GM19043 (cell line): ENCODE results near the gene ARL13B.
"Not testable (repeated sequence)": the region's sequence is repeated elsewhere in the genome, so short reads cannot be mapped to it uniquely, and the experiment has no call there.

Experiments used
- ATAC-seq: cut with Tn5 transposase; IDR thresholded peaks from one replicate; pipeline ENCODE4 v1.9.1; 2021; ENCODE audit warnings: low read depth; ENCODE audit not compliant: unreplicated experiment

The ARL13B gene

DNA sequence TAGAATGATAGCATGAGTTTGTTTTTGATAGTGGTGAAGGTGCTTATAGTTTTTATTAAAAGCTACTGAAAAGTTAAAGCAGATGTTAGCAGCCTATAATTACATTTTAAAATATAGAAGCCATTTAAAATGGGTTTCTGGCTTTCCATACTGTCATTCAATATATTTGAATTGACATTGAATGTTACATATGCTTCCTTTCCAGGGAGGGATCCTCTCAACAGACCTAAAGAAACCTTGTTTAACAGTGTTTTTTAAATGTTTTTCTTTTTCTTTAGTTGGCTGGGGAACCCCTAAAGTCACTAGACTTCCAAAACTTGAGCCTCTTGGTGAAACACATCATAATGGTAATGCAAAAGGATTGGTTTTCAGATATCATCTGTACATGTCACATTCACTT, 70.6 kb downstream of the ARL13B start:
- no peak for ATAC-seq

DNA sequence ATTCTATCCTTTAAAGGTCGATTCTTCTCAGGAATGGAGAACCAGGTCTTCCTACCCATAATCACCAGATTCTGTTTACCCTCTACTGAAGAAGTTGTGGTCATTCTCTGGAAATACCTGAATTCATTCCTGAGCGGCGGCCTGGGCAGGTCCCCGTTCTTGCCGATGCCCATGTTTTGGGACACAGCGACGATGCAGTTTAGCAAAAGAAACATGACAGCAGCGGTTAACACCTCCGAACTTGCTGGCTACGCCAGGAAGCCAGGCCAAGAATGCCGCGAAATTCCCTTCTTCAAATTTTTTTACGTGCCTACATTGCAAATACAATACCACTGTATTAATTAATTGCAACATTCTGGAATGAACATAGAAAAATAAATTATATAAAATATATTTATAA, 81.3 kb downstream of the ARL13B start:
- no peak for ATAC-seq

DNA sequence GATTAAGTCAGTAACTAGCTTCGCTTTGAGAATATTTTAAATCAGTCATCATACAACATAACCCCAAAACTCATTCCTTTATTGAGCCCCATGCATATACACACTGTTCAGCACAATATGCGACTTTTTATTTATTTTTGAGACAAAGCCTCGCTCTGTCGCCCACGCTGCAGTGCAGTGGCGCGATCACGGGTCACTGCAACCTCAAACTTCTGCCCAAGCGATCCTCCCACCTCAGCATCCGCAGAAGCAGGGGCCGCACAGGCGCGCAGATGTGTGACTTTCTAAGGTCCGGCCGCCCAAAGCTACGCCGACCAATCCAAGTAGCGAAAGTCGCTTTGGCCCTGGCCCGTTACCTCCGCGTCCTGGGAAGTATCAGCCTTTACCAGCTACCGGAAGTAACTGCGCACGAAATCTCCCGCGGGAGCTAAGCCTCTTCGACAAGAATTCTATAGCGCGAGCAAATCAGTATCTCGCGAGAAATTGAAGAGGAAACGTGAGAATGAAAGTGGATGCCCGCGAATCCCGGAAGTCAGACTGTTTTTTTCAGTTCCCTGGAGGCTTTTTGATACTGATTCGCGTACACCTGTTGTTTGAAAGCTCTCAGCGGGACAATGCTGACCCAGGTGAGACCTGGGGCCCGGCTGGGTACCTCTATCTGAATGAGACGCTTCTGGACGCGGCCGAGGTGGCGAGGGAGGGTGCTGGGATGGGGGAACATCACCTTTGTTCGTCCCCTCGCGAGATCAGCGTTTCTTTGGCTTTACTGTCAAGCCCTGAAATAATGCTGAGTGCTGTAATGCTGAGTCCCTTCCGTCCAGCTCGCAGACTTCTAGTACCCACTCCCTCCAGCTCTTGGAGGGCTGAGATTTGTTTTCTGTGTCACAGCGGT, 82.8 kb downstream of the ARL13B start, which contains the start of the genes DHFR2 and NSUN3:
Gene DHFR2 (minus strand): TSS at position 404 of the 892 bp plus-strand sequence. CDS start 1,405 bp downstream, outside the sequence.
Gene NSUN3 (plus strand): TSS at position 549 of the 892 bp plus-strand sequence. CDS start 66 bp downstream, at position 615.
- peak; percentile 88 for ATAC-seq

DNA sequence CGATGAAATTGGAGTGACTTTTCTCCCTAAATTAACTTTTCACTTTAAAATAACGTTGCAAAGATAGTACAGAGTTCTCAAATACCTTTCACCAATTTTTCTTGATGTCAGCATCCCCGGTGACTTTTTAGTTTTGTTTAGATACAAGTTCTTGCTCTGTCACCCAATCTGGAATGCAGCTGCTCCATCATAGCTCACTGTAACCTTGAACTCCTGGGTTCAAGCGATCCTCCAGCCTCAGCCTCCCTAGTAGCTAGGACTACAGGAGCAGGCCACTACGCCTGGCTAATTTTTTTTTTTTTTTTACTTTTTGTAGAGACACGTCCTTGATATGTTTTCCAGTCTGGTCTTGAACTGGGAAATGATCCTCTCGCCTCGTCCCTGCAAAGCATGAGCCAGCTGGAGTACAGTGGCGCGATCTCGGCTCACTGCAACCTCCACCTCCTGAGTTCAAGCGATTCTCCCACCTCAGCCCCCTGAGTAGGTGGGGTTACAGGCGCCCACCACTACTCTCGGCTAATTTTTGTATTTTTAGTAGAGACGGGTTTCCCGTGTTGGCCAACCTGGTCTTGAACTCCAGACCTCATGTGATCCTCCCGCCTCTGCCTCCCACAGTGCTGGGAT, 83.7 kb downstream of the ARL13B start:
- ATAC-seq: no peak

DNA sequence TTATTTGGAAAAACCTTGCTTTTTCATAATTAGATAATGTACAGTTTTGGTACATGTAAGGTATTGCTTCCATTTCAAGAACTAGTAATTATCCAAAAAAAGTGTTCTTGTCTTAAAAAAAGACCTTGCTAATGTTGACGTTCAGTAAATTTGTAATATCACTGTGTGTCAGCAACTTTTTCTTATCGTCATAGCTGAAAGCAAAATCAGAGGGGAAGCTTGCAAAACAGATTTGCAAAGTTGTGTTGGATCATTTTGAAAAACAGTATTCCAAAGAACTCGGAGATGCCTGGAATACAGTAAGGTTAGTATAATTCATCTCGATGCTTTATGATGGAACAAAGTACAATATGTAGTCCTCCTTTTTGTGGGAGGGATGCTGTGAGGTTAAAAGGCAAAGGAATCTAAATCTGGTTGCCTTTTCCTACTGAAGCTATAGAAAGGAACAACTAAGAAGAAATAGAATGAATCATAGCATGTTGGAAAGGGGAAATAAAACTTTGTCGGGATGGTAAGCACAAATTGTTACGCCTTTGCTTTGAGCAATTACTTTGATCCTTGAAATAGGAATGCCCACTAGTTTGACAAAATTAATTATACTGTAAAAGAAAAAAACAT, 84.4 kb downstream of the ARL13B start:
- ATAC-seq: no peak

DNA sequence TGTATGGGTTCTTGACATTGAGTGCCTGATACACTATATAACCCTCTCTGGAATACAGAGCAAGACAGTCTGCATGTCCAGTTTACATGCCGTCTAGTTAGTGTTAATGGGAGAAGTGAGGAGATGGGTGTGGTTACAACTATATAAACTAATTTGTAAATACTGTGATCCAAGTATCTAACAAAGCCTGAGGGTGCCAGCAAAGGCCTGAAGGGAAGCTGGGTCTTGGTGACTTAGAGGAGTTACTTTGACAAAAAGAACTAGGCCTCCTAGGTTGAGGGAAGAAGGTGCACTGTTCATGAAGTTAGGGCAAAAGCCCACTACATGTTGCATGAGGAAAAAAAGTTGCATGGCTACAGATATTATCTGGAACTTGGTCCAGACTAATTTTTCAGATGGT, 85.2 kb downstream of the ARL13B start:
- ATAC-seq: no peak

DNA sequence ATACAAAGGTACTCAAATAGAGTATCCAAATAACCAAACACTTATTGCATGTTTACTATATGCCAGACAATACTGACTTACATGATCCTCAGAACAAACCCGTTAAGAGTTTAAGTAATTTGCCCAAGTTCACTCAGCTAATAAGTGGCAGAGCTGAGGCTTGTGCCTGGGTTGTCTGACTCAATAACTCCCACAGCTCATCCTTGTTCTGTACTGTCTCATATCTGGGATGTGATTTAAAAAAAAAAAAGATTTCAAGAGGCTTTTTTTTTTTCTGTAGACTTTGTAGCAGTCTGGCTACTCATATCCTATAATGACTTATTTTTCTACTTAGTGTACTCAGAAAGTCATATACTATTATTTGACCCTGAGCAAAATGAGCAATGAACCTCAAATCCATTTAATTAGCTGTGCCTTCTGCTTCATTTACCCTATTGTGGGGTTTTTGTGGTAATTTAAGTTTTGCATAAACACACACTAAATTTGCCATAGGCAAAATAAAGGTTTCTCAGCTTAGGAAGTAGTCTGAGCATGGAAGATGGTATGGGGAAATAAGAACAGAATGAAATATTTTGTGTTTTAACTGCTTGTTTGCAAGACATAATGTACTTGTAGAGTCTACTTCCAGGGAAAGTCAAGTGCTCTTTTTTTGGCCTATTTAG, 86.0 kb downstream of the ARL13B start:
- ATAC-seq: no peak

DNA sequence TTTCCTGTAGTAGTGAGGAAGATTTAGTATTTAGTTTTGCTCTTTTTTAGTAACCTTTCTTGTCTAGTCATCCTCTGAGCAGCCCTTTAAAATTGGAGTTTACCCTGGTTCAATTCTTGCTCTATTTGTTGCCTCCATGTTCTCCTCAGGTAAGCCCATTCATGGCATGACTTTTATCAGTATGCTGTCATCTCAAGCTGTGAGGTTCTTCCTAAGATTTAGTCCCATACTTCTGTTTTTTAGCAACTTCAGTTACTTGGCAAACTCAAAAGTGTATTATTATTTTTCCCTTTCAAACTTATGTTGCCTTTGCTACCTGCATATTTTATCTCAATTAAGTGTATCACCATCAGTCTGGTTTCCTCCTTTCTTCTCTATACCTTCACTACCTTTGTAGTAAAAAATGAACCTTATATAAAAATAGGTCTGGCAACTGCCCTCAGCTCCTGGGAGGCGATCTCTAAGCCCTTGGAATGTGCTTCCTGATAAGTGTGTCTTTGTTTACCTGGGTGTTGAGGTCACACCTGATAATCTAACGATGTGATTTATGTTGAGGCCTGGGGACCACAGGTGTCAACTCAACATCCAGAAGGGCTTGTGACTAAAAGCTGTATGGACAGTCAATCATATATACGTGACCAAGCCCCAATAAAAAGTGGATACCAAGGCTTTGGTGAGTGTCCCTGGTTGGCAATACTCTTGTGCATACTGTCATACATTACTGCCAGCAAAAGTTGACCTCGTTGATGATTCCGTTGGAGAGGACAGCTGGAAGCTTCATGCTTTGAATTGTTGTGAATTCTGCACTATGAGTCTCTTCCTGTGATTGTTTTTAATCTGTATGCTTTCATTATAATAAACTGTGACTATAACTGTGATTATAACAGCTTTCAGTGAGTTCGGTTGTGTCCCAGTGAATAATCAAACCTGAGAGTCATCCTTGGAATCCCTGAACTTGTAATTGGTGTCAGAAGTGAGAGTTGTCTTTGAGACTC, 86.8 kb downstream of the ARL13B start:
- no peak for ATAC-seq

DNA sequence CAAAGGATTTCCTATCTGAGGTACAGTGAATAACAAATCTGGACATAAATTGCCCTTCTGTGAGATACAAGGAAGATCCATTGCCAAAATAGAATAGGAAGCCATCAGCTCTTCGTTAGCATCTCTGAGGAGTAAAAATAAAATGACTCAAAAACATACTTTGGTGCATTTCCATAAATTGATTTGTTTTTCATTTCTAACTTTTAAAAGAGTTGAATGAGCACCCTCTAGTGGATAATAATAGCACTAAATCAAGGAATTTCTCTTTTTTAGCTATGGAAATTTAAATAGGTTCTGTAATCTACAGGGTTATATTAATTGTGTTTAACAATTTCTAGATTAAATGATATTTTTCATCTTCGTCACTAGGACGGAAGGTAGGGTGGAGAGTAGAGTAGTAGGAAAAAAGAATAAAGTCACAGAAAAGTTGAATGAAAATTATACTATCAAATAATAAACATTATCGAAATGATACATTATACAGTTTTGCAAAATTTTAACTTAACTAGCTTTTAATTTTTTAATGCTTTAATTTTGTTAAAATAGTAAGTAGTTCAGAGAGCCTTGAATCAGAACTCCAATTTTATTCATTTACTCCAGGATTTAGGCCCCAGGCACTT, 89.3 kb downstream of the ARL13B start:
- no peak for ATAC-seq

DNA sequence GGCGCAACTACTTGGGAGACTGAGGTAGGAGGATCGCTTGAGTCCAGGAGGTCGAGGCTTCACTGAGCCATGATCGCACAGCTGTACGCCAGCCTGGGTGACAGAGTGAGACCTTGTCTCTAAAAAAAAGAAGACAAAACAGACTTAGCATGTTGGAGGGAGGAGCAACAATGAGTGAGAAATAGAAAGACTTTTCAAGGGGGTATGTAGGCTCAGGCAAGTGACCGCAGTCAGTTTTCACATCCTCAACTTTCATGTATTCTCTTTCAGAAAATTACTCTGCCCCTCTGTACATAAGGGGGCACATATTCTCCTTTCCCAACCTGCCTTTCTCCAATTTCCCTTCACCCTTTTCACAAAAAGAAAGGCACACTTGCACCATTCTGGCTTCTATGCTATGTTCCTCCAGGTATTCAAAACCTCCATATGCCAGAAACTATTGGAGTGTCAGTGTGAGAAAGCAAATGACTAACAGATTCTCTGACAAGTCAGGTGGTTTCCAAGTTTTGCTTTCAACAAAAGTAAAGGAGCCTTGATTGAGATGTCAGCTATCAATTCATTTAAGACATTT, 90.5 kb downstream of the ARL13B start:
- ATAC-seq: peak; percentile 62

DNA sequence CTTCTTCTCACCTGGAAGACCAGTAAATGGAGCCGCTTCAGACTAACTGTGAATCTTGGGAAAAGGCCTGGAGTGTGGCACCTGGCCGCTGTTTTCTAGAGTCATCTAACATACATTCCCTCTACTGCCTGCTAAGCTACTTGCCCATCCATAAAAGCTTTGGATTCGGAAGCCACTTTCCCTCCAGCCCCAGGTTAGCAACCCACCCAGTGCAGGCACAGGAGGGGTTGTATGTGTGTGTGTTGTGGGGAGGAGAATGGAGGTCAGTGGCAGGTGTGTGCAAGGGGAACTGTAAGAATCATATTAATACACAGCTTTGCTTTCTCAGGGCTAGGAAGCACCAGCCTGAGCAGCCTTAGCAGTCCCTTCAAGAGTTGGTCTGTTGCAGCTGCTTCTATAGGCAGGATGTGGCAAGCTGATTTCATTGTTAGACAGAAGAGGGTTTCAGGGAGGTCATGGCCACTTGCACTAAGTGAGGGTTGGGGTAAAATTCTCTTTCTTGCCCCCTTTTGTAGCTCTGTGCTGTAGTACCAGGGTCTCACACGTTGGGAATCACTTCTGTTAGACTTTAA, 91.8 kb downstream of the ARL13B start:
- peak; percentile 86 for ATAC-seq

DNA sequence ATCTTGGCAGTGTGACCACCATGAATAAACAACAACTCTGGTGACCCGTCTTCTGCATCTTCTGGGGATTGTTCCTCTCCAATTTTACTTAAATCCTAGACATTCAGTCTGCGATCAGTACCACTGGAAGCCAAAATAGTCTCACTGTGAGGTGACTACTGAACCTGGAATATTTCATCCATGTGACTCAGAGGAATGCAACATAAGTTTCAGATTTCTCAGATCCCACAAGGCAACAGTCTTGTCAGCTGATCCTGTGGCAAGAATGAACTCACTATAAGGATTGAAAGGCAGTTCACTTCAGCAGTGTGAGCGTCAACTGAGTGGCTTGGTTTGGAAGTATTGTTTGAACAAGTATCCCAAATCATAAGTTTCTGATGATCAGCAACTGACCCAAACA, 96.1 kb downstream of the ARL13B start:
- ATAC-seq: no peak

DNA sequence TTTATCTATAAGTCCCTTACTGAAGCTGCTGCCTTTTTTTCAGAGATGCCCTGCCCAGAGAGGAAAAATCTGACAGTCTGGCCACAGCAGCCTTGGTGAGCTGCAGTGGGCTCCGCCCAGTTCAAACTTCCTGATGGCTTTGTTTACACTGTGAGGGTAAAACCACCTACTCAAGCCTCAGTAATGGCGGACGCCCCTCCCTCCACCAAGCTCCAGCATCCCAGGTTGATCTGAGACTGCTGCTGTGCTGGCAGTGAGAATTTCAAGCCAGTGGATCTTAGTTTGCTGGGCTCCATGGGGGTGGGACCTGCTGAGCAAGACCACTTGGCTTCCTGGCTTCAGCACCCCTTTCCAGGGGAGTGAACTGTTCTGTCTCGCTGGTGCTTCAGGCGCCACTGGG, 100.6 kb downstream of the ARL13B start:
- ATAC-seq: not testable (repeated sequence)

DNA sequence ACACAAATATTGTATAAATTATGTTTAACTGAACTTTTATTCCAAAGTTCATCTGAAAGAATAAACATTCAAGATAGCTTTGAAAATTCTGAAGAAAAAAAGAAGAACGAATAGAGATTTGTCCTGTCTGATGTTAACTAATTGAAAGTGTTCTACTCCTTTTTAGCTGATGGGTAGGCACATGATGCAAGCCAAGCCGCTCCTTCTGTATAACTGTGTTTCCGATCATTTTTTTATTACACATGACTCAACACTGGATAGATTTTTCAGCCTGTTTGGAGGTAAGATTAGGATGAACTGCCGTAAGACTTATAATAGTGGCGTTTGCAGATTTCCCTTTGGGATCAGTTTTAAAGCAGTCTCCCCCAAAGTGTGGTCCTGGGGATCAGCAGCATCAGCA, 101.9 kb downstream of the ARL13B start:
- no peak for ATAC-seq

DNA sequence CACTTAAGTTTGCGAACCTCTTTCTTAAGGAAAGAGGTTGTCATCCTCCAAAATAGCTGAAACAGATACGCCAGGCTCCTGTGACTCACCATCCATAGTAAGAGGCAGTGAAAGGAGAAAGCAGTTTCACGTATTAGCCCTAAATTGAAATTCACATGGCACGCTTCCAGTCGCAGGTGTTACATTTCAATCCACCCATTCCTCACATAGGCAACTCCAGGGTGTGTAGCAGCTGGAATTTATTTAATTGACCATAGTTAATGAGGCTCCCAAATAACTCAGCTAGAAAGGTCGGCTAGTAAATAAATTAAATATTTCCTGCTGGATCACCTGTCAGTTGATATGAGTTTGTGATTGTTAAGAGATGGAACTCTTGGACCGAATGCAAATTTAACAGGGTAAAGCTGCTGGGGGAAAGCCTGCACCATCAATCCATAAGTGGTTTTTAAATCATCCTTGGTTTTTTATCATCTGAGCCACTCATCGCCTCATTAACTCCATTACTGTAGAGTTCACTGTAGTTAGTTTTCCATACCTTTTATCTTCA, 102.5 kb downstream of the ARL13B start:
- ATAC-seq: no peak

DNA sequence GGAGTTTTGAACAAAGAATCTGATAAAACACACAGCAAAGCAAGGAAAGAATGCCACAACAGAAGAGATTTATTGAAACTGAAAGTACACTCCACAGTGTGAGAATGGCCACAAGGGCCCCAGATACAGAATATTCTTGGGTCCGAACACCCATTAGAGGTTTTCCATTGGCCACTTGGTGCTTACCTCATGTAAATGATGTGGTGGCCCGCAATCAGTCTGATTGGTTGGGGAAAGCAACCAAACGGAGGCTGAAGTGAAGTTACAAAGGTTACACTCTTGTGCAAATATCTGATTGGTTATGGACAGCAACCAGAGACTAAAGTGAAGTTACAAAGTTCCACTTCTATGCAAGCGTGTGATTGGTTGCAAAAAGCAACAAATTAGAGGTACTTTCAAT, 103.3 kb downstream of the ARL13B start:
- peak; percentile 62 for ATAC-seq

DNA sequence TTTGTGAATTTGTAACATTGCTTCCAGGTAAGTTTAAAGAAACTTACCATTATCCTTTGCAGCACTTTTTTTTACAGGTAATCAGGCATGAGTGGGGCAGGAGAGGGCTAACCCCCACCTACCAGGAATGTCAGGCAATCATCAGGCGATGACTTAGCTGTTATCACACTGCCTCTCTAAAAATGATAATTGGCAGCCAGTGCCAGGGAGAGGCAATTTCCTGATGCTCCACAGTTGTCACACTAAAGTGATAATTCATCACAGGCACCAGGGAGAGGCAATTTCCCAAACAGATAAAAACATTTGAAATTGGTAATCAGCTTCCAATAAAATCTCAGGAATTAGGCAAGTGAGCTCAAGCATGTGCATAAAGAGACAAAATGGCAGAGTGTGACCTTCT, 109.2 kb downstream of the ARL13B start:
- no peak for ATAC-seq

DNA sequence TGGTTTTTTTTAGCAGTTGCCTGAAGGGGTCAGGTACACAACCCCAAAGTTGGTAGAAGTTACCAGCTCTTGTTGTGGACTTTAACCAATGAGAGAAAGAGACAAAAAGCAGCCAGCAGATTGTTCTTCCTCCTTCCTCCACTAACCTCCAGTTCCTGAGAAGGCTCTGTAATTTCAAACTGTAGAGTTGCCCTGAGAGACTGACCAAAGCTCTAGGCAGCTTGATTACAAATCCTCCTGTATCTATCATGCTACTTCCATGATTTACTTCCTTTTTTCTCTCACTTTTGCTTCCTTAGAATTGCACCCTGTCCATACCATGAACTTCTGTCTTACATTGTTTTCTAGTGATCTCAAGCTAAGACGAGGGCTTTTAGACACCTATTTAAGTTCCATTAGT, 112.1 kb downstream of the ARL13B start:
- ATAC-seq: no peak
